ENCODE results near the gene HIGD1A. TPM values are rescaled to one million over a fixed set of nuclear protein-coding genes. Genes with fewer than 3 reads are reported as not detected.

Gene HIGD1A
- total and polyA plus RNA-seq, 2 experiments from 2014 or later = 102 to 144 TPM

DNA sequence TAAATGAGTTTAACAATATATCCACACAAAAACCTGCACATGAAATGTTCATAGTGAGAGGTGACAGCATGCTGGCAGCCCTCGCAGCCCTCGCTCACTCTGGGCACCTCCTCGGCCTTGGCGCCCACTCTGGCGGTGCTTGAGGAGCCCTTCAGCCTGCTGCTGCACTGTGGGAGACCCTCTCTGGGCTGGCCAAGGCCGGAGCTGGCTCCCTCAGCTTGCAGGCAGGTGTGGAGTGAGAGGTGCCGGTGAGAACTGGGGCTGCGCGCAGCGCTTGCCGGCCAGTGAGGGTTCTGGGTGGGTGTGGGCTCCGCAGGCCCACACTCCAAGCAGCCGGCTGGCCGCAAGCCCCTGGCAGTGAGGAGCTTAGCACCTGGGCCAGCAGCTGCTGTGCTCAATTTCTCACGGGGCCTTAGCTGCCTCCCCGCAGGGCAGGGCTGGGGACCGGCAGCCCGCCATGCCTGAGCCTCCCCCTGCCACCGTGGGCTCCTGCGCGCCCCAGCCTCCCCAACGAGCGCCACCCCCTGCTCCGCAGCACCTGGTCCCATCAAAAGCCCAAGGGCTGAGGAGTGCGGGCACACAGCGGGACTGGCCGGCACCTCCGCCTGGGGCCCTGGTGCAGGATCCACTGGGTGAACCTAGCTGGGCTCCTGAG is 34.7 kb downstream of the HIGD1A start:
- peaks cover 4% of the 10 kb centered on the region for H3K4me1 ChIP-seq (ENCODE audit: insufficient read depth)
- TF ChIP-seq EZH2 (IDR thresholded peaks at IDR 0.05; ENCODE audit: low read depth, unreplicated experiment) = no peak
- TF ChIP-seq EZH2phosphoT487 (IDR thresholded peaks at IDR 0.05; ENCODE audit: unreplicated experiment) = no peak
- TF ChIP-seq, protein P1, sequence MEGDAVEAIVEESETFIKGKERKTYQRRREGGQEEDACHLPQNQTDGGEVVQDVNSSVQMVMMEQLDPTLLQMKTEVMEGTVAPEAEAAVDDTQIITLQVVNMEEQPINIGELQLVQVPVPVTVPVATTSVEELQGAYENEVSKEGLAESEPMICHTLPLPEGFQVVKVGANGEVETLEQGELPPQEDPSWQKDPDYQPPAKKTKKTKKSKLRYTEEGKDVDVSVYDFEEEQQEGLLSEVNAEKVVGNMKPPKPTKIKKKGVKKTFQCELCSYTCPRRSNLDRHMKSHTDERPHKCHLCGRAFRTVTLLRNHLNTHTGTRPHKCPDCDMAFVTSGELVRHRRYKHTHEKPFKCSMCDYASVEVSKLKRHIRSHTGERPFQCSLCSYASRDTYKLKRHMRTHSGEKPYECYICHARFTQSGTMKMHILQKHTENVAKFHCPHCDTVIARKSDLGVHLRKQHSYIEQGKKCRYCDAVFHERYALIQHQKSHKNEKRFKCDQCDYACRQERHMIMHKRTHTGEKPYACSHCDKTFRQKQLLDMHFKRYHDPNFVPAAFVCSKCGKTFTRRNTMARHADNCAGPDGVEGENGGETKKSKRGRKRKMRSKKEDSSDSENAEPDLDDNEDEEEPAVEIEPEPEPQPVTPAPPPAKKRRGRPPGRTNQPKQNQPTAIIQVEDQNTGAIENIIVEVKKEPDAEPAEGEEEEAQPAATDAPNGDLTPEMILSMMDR (conservative IDR thresholded peaks at IDR 0.05; ENCODE audit: low read depth in 2 of 2) = no peak
- TF ChIP-seq, protein P2, sequence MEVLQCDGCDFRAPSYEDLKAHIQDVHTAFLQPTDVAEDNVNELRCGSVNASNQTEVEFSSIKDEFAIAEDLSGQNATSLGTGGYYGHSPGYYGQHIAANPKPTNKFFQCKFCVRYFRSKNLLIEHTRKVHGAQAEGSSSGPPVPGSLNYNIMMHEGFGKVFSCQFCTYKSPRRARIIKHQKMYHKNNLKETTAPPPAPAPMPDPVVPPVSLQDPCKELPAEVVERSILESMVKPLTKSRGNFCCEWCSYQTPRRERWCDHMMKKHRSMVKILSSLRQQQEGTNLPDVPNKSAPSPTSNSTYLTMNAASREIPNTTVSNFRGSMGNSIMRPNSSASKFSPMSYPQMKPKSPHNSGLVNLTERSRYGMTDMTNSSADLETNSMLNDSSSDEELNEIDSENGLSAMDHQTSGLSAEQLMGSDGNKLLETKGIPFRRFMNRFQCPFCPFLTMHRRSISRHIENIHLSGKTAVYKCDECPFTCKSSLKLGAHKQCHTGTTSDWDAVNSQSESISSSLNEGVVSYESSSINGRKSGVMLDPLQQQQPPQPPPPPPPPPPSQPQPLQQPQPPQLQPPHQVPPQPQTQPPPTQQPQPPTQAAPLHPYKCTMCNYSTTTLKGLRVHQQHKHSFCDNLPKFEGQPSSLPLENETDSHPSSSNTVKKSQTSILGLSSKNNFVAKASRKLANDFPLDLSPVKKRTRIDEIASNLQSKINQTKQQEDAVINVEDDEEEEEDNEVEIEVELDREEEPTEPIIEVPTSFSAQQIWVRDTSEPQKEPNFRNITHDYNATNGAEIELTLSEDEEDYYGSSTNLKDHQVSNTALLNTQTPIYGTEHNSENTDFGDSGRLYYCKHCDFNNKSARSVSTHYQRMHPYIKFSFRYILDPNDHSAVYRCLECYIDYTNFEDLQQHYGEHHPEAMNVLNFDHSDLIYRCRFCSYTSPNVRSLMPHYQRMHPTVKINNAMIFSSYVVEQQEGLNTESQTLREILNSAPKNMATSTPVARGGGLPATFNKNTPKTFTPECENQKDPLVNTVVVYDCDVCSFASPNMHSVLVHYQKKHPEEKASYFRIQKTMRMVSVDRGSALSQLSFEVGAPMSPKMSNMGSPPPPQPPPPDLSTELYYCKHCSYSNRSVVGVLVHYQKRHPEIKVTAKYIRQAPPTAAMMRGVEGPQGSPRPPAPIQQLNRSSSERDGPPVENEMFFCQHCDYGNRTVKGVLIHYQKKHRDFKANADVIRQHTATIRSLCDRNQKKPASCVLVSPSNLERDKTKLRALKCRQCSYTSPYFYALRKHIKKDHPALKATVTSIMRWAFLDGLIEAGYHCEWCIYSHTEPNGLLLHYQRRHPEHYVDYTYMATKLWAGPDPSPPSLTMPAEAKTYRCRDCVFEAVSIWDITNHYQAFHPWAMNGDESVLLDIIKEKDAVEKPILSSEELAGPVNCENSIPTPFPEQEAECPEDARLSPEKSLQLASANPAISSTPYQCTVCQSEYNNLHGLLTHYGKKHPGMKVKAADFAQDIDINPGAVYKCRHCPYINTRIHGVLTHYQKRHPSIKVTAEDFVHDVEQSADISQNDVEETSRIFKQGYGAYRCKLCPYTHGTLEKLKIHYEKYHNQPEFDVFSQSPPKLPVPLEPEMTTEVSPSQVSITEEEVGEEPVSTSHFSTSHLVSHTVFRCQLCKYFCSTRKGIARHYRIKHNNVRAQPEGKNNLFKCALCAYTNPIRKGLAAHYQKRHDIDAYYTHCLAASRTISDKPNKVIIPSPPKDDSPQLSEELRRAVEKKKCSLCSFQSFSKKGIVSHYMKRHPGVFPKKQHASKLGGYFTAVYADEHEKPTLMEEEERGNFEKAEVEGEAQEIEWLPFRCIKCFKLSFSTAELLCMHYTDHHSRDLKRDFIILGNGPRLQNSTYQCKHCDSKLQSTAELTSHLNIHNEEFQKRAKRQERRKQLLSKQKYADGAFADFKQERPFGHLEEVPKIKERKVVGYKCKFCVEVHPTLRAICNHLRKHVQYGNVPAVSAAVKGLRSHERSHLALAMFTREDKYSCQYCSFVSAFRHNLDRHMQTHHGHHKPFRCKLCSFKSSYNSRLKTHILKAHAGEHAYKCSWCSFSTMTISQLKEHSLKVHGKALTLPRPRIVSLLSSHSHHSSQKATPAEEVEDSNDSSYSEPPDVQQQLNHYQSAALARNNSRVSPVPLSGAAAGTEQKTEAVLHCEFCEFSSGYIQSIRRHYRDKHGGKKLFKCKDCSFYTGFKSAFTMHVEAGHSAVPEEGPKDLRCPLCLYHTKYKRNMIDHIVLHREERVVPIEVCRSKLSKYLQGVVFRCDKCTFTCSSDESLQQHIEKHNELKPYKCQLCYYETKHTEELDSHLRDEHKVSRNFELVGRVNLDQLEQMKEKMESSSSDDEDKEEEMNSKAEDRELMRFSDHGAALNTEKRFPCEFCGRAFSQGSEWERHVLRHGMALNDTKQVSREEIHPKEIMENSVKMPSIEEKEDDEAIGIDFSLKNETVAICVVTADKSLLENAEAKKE (CRISPR knock-in tag; IDR thresholded peaks at IDR 0.05) = no peak
- no peak for TF ChIP-seq NANOG (IDR thresholded peaks at IDR 0.05; ENCODE audit: borderline replicate concordance)
- TF ChIP-seq STAT1 (IDR thresholded peaks at IDR 0.05; ENCODE audit: unreplicated experiment) = no peak
- TF ChIP-seq JUNB (IDR thresholded peaks at IDR 0.05; ENCODE audit: unreplicated experiment) = no peak
- TF ChIP-seq ZNF114 (CRISPR knock-in tag; IDR thresholded peaks at IDR 0.05) = no peak
- TF ChIP-seq CREB1 (CRISPR knock-in tag; IDR thresholded peaks at IDR 0.05; ENCODE audit: low read depth) = no peak
- TF ChIP-seq, protein P3, sequence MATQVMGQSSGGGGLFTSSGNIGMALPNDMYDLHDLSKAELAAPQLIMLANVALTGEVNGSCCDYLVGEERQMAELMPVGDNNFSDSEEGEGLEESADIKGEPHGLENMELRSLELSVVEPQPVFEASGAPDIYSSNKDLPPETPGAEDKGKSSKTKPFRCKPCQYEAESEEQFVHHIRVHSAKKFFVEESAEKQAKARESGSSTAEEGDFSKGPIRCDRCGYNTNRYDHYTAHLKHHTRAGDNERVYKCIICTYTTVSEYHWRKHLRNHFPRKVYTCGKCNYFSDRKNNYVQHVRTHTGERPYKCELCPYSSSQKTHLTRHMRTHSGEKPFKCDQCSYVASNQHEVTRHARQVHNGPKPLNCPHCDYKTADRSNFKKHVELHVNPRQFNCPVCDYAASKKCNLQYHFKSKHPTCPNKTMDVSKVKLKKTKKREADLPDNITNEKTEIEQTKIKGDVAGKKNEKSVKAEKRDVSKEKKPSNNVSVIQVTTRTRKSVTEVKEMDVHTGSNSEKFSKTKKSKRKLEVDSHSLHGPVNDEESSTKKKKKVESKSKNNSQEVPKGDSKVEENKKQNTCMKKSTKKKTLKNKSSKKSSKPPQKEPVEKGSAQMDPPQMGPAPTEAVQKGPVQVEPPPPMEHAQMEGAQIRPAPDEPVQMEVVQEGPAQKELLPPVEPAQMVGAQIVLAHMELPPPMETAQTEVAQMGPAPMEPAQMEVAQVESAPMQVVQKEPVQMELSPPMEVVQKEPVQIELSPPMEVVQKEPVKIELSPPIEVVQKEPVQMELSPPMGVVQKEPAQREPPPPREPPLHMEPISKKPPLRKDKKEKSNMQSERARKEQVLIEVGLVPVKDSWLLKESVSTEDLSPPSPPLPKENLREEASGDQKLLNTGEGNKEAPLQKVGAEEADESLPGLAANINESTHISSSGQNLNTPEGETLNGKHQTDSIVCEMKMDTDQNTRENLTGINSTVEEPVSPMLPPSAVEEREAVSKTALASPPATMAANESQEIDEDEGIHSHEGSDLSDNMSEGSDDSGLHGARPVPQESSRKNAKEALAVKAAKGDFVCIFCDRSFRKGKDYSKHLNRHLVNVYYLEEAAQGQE (IDR thresholded peaks at IDR 0.05; ENCODE audit: unreplicated experiment) = no peak
- TF ChIP-seq POLR2AphosphoS5 (IDR thresholded peaks at IDR 0.05; ENCODE audit: low read depth) = no peak
- TF ChIP-seq, protein P4, sequence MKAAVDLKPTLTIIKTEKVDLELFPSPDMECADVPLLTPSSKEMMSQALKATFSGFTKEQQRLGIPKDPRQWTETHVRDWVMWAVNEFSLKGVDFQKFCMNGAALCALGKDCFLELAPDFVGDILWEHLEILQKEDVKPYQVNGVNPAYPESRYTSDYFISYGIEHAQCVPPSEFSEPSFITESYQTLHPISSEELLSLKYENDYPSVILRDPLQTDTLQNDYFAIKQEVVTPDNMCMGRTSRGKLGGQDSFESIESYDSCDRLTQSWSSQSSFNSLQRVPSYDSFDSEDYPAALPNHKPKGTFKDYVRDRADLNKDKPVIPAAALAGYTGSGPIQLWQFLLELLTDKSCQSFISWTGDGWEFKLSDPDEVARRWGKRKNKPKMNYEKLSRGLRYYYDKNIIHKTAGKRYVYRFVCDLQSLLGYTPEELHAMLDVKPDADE (IDR thresholded peaks at IDR 0.05) = no peak
- H3K4me2 ChIP-seq = no peak overlapping the region
- no peak for ATAC-seq
- no peak overlapping the region for H2AFZ ChIP-seq
- H3F3A ChIP-seq (replicated peaks; ENCODE audit: low read depth) = peaks cover 2% of the 10 kb centered on the region; the same call in 1 of the 2 replicates
- peaks cover 11% of the 10 kb centered on the region for H3K27me3 ChIP-seq (ENCODE audit: insufficient read depth)
- Mint-ChIP-seq H3K36me3 (ENCODE audit: low read depth) (peaks cover 6% of the 10 kb centered on the region), H3K9me3 (peaks cover 23% of the 10 kb centered on the region), H3K4me3 (no peak overlapping the region), H3K27me3 (ENCODE audit: insufficient read depth, low read depth, poor library complexity) (peaks cover 29% of the 10 kb centered on the region), H3K4me1 (peaks cover 15% of the 10 kb centered on the region), H3K27ac (no peak overlapping the region)
- H3K4me3 ChIP-seq = no peak overlapping the region
- H3K79me2 ChIP-seq (replicated peaks; ENCODE audit: insufficient read depth) = no peaks in the 10 kb centered on the region
- DNase-seq (ENCODE audit: low spot score) = no peak
- no peaks in the 10 kb centered on the region for H3K9me2 ChIP-seq (ENCODE audit: insufficient read depth)
- no peaks in the 10 kb centered on the region for H3K36me3 ChIP-seq (ENCODE audit: insufficient read depth)
- no peak overlapping the region for H3K27ac ChIP-seq (ENCODE audit: low read depth)
- H4K20me1 ChIP-seq (replicated peaks; ENCODE audit: insufficient read depth) = no peaks in the 10 kb centered on the region
